Measurements from ENCODE around the gene PPP1R1B.
A peak's percentile ranks its signal among the peaks of the same experiment; 100 is the strongest.

The PPP1R1B gene

GRCh38 chr17:39633570-39634183 lies 6.9 kb downstream of the PPP1R1B start:
- DNase-seq (ENCODE audit: low read depth), result no peak

DNA sequence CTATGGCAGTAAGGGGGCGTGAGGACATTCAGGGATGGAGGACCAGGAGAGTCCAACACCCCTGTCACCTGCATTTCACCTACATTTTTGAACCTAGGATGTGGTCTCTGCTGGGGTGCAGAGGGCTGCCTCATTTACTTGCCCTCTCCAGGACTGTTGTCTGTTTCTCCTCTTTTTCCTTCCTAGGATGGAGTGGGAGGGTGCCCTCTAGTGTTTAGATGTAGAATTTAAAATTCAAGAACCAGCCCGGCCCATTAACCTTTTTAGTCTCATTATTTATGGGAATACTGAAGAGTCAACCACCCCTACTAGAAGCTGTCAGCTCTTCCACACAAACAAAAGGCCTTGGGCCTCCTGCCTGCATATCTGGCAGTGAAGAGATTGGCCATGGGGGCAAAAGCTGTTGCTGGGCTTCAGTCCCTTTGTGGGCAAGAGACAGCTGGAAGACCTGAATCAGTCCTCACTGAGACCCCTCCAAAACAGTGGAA lies 7.7 kb downstream of the PPP1R1B start:
- no peak for DNase-seq (ENCODE audit: low read depth)

GRCh38 chr17:39635614-39636176 lies 8.9 kb downstream of the PPP1R1B start:
- no peak for DNase-seq (ENCODE audit: low read depth)

DNA sequence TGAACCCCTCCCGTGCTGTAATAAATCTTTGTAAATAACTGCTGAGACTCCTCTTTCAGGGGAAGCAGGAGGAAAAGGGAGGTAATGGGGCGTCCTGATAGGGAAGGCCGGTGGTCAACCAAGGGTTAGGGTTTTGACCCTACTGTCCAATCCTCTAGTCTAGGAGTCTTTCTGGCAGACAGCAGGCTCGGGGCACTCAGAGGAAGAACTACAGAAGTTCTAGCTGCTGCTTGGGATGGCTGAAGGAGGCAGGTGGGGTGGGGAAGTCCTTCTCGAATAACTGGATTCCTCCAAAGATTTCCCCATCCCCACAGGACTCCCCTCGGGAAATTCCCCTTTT lies 9.8 kb downstream of the PPP1R1B start:
- DNase-seq (ENCODE audit: low read depth), result no peak

DNA sequence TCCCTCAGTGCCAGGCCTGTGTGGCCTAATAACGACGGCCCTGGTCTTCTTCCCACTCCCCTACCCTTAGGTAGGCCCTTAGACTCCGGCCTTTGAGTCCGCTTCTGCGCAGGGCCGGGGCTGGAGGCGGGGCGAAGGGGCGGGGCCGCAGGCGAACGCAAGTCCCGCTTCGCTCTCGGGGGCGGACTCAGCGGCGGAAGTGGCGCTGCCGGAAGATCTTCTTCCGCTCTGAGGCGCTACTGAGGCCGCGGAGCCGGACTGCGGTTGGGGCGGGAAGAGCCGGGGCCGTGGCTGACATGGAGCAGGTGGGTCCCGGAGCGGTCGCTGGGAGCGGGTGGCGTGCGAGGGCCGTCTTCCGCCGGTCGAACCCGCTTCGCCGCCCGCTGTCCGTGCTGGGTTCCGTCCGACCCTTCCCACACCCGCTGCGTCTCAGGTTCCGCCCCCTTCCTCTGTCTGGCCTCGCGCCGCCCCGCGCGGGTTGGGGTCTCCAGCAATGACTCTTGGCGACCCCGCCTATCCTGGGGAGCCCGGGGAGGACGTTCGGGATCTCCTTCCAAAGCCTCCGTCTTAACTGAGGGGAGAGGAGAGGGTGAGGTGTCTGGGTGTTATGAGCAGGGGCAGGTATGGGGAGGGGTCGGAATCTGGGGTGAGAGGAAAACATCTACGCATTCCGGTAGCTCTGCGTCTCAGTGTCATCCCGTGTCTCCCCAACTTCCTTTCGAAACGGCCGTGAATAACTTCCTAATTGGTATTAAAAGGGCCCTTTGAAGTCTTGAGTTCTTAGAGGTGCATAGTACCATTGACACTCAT lies 10.4 kb downstream of the PPP1R1B start, which contains the start of gene STARD3:
Gene STARD3, plus strand, starts transcription at position 218 of the 810 bp plus-strand sequence. CDS start 16,388 bp downstream, outside the sequence.
- peak; percentile 84 for DNase-seq (ENCODE audit: low read depth)

GRCh38 chr17:39638317-39638716 lies 11.6 kb downstream of the PPP1R1B start:
- DNase-seq (ENCODE audit: low read depth), result no peak

- no peak for DNase-seq (ENCODE audit: low read depth)
These were observed 12.3 kb downstream of the PPP1R1B start for GRCh38 chr17:39639043-39639442.

- no peak for DNase-seq (ENCODE audit: low read depth)
These were observed 13.1 kb downstream of the PPP1R1B start for GRCh38 chr17:39639566-39640458.

DNA sequence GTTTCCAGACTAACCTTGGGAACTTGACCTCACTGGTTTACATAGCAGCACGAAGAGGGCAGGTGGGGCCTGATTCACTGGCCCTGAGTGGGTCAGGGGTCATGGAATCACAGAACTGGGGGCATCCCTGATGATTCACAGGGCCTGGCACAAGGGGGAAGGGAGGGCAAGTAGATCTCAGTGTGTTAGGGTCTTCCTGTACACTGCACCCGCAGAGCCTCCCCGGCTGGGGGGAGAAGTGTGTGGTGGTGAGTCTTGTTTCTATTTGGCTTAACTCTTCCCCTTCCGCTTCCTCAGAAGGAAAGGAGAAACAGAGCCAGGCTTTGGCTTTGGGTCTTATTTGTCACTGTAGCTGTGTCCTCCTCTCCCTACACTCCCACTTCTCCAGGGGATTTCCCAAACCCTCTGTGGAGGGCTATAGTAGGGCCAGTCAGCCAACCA lies 13.9 kb downstream of the PPP1R1B start:
- no peak for DNase-seq (ENCODE audit: low read depth)

GRCh38 chr17:39641097-39641496 lies 14.3 kb downstream of the PPP1R1B start:
- DNase-seq (ENCODE audit: low read depth), result no peak

DNA sequence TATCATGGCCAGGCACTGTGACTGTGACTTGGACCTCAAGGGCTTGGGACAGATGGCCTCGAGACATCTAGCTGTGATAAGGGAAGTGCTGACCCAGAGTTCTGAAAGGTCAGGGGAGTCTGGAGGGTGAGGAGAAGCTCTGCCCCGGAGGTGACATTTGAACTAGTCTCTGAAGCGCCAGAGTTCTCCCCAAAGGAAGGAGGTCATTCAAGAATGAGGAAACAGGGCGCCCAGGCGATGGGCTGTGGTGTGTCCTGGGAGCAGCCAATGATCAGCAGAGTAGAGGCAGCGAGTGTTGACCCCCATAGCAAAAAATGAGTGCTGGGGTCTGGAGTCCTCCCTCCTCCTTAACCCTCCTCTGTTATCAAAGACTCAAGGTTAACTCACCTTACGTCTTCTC lies 15.1 kb downstream of the PPP1R1B start:
- no peak for DNase-seq (ENCODE audit: low read depth)

- DNase-seq (ENCODE audit: low read depth), result no peak
These were observed 15.7 kb downstream of the PPP1R1B start for GRCh38 chr17:39642291-39643074.

DNA sequence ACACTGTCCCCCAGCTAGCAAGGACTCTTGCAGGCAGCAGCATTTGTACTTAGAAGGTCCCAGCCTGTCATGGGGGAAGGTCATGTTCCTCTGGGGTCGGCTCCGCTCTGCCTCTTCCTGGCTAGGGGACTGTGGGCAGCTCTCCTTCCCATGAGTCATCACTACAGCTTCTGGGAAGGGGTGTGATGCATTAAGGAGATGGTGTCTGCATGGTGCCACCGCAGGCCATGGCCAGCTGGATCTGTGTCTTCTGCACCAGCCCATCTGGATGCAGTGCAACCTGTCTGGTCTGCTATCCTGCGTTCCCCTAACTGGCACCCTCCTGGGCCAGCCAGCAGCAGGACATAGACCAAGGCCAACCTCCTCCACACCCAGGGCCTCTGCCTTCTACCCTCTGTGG lies 16.5 kb downstream of the PPP1R1B start:
- no peak for DNase-seq (ENCODE audit: low read depth)

- DNase-seq (ENCODE audit: low read depth), result no peak
These were observed 20.5 kb downstream of the PPP1R1B start for GRCh38 chr17:39647256-39647655.

- no peak for DNase-seq (ENCODE audit: low read depth)
These were observed 22.0 kb downstream of the PPP1R1B start for GRCh38 chr17:39648616-39649366.

DNA sequence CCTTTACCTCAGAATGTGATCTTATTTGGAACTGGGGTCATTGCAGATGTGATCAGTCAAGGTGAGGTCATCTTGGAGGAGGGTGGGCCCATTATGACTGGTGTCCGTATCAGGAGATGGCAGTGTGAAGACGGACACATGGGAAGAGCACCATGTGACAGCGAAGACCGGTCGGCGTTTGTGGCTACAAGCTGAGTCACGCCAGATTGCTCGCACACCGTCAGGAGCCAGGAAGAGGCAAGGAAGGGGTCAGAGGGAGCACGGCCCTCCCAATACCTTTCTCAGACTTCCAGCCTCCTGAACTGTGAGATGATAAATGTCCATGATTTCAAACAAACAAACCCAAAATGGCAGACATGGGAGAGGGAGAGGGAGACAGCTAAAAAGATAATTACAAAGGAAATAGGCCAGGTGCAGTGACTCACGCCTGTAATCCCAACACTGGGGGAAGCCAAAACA lies 23.4 kb downstream of the PPP1R1B start:
- no peak for DNase-seq (ENCODE audit: low read depth)

DNA sequence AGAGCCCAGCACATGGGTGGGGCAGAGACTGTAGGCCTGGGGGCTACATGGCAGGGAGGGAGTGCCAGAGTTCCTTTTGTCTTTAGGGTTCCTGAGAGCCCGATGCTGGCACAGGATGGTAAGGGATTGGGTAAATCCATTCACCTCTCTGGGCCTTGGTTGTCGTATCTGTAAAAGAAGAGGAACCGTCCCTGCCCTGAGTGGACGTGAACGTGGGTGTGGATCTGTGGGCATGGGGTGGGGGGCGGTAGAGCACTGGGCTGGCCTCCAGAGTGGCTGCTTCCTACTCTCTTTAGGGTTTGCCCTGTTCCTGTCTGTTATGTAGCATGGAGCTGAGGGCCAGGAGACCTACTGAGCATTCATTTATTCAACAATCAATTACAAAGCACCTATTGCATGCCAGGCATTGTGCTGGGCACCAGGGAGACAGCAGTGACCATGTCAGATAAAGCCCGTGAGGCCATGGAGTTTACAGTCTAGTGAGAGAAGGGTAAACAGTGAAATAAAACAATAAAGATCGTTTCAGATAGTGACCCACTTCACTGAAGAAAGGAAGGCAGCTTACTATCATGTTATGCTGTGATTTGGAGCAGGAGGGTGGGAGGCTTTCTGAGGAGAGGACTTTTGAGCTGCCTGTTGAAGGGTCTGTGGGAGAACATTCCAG lies 25.3 kb downstream of the PPP1R1B start:
- no peak for DNase-seq (ENCODE audit: low read depth)

- DNase-seq (ENCODE audit: low read depth), result no peak
These were observed 26.0 kb downstream of the PPP1R1B start for GRCh38 chr17:39652587-39653315.

DNA sequence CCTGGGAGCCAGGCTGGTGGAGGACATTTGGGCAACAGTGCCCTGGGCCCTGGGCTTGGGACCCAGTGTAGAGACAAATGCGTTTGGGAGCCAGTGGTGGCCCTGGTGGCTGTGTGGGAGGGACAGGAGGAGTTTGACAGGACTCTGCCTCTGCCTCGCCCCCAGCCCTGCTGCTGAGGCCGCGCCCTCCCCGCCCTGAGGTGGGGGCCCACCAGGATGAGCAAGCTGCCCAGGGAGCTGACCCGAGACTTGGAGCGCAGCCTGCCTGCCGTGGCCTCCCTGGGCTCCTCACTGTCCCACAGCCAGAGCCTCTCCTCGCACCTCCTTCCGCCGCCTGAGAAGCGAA lies 26.5 kb downstream of the PPP1R1B start:
- DNase-seq (ENCODE audit: low read depth), result no peak
